HG03175 (cell line): ENCODE results near the gene MRPS15.

Experiments used
- ATAC-seq: cut with Tn5 transposase; IDR thresholded peaks from one replicate; pipeline ENCODE4 v1.9.1; 2021; ENCODE audit warnings: mild to moderate bottlenecking, moderate library complexity; ENCODE audit not compliant: unreplicated experiment

The MRPS15 gene

GRCh38 chr1:36464605-36465393 is 615 bp upstream of the MRPS15 start:
- ATAC-seq: peak; percentile 33

GRCh38 chr1:36463463-36463802 is 751 bp downstream of the MRPS15 start:
- no peak for ATAC-seq

DNA sequence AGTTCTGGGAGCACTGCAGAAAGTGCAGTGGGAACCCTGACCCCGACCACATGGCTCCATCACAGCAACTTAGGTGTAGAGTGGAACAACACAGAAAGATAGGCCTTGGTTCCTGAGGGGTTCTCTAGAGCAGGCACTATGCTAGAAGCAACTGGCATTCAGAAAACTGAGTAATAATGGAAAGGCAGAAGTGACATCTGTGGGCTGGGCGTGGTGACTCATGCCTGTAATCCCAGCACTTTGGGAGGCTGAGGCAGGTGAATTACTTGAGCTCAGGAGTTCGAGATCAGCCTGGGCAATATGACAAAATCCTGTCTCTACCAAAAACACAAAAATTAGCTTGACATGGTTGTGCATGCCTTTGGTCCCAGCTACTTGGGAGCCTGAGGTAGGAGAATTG is 5.3 kb downstream of the MRPS15 start:
- no peak for ATAC-seq

GRCh38 chr1:36457691-36458090 is 6.5 kb downstream of the MRPS15 start:
- no peak for ATAC-seq

DNA sequence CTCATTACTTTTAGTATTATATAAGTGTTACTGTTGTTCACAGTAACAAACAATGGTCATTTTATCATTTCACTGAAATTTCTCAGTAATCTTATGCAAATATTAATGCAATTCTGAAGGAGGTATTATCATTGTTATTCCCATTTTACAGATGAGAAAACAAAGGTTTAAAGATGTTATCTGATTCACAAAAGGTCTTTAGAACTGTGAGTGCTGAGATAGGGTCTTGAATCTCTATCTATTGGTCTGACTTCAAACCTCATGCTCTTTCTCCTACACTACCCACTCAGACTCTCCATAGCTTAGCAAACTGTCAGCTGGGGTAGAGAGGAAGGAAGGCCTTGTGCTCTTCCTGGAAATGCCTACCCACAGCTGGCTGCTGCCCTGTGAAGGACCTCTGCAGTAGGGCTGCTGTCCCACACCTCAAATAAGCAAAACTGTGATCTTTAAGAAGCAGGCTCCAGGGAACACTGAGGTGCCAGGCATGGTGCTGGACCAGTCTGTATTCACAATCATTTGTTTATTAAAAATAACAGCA is 7.7 kb downstream of the MRPS15 start:
- ATAC-seq: no peak

DNA sequence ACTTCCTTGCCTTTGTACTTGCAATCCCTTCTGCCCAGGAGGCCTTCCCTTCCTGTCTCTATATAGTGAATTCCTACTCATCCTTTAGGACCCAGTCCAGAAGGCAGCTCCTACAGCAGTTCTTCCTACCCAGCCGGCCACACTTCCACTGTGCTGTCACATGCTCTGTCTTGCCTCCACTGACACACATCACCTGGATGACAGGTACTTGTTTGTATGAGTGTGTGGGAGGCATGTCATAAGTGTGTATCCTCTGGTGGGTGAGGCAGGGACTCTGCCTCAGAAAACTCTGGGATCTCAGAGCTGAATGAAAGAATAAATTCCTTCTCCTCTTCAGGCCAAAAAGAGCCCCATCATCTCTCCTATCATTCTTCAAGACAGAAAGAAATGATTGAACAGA is 8.8 kb downstream of the MRPS15 start:
- ATAC-seq: no peak

- no peak for ATAC-seq
These were observed 10.4 kb downstream of the MRPS15 start for GRCh38 chr1:36453600-36454388.

- no peak for ATAC-seq
These were observed 11.1 kb downstream of the MRPS15 start for GRCh38 chr1:36453051-36453450.

DNA sequence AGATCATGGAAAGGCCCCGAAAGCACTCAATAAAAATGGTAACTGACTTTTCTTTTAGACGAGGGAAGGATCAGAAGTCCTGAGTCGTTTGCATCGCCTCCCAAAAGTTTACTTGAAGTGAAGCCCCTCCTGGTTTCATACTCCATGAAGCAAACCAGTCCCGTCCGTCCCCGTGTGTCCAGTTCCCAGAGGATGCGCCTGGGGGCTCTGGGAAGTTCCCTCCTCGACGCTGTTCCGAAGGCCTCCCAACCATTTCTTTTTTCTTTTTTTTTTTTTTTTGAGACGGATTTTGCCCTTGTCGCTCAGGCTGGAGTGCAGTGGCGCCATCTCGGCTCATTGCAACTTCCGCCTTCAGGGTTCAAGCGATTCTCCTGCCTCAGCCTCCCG is 13.3 kb downstream of the MRPS15 start:
- no peak for ATAC-seq

- ATAC-seq: peak; percentile 98
These were observed 13.8 kb downstream of the MRPS15 start, which contains the start of gene OSCP1 for GRCh38 chr1:36450270-36450918. Gene OSCP1, minus strand, starts transcription at chr1:36450451. Its CDS starts 82 bp downstream, at chr1:36450369.

- ATAC-seq: no peak
These were observed 15.6 kb downstream of the MRPS15 start for GRCh38 chr1:36448530-36449056.

GRCh38 chr1:36447450-36447849 is 16.7 kb downstream of the MRPS15 start:
- no peak for ATAC-seq

DNA sequence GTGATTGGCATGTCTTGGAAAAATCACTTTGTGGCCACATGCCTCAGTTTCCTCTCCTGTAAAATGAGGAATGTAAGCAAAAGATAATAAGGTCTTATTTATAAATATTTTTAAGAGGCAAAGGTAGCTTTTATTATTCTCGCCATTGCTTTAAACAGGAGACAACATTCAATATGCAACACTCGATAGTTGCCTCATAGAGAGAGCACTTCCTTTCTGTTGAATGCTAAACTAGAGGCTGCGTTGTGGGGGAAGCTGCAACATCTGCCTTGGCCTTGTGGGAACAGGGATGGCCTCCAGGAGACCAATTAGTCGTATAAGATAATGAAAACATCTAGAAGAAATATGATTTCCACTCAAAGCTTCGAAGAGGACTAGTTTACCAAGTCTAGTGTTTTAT is 17.4 kb downstream of the MRPS15 start:
- ATAC-seq: no peak

GRCh38 chr1:36446271-36446670 is 17.9 kb downstream of the MRPS15 start:
- ATAC-seq: no peak

DNA sequence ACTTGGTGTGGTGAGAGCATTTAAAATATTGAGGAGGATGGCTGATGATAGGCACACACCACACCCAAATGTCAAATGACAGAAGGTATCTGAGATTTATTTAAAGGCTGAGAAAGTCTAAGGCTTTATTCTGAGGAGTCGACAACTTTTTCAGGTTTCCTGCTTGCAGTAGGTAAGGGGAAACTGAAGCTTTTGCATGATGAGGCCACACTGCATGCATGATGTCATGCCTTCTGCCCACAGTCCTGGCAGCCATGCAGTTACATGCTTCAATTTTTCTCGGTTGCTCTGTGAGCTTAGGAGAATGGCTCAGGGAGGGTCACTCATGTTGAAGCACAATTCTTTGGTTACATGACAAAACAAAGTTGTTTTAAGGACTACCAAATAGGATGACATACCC is 20.9 kb downstream of the MRPS15 start:
- ATAC-seq: no peak

GRCh38 chr1:36442337-36442736 is 21.8 kb downstream of the MRPS15 start:
- ATAC-seq: no peak

DNA sequence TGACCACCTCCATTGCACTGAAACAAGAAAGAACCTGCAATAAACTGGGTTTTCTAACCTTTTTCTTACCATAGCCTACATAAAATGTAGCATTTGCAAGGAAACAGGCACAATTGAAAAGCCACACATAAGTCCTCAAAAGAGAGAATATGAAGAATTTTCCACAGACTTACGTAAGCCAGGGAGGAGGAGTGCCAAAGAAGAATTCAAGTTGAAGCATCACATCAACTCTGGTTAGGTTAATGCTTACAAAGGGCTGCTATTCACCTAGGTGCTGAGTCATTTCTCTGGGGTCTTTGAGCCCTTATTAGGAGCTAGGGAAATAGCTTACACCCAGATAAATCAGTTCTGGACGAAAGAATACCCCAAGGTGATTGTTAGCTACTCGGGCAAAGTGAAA is 23.5 kb downstream of the MRPS15 start:
- no peak for ATAC-seq

DNA sequence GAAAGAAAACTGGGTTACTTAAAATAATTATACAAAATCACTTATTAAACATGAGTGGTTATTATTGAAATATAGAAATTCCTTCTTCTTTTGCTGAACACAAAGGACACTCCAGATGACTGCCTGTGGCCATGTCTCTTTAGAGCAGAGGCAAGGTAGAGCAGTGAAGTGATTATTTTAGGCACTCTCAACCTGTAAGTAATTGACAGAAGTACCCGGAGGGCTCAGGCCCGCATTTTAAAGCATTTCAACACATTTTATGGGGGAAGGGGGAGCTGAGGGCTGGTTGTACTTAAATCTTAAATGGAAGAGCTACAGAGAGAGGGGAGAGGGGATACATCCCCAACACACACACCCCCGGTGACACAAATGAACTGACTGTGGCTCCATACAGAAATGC is 24.1 kb downstream of the MRPS15 start:
- ATAC-seq: no peak

GRCh38 chr1:36438715-36439114 is 25.5 kb downstream of the MRPS15 start:
- ATAC-seq: no peak

- ATAC-seq: no peak
These were observed 27.4 kb downstream of the MRPS15 start for GRCh38 chr1:36436821-36437220.

DNA sequence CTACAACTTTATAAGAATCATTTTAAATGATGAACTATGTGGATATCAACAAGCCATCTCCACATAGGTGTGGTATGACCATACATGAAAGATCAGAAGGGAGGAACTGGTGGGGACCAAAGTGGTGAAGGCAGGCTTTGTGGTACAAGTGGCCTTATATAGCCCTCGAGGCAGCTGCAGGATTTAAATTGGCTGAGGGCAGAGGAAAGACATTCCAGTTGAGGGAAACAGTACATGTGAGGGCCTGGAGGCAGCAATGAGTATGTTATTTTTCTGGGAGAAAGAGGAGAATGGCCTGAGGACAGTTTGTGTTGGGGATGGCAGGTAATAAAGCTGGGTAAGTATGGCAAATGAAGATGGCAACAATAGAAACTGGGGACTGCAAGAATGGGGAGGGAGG is 31.1 kb downstream of the MRPS15 start:
- no peak for ATAC-seq
